Activated CD4-positive, alpha-beta memory T cell treated with anti-CD3 and anti-CD28 coated beads, Interleukin-2, amount 10 ng/mL, durations not matched to agents 7 days and 5 days (primary cell): Measurements from ENCODE around the gene KIRREL3. TPM values are rescaled to one million over a fixed set of nuclear protein-coding genes. Genes with fewer than 3 reads are reported as not detected.

Experiments used
- CTCF ChIA-PET: fragments of 350-600 bp; sonication (Branson Sonifier 250); formaldehyde crosslinking; loops from one replicate; lab custom pipeline; 2021; ENCODE audit warnings: antibody characterized with exemption, inconsistent platforms; lab: Charles Lee
- POLR2A ChIA-PET: fragments of 350-600 bp; sonication (Branson Sonifier 250); formaldehyde crosslinking; loops from one replicate; lab custom pipeline; 2021; ENCODE audit warnings: antibody characterized with exemption; lab: Charles Lee
- DNase-seq: peaks from one replicate; pipeline ENCODE4 v3.0.0-alpha.2; 2020
- H3K27ac Mint-ChIP-seq: one replicate; pipeline ENCODE4 v1.8.0; 2021; ENCODE audit warnings: mild to moderate bottlenecking, mixed read lengths
- H3K27me3 Mint-ChIP-seq: one replicate; pipeline ENCODE4 v1.8.0; 2021; ENCODE audit warnings: mixed read lengths
- H3K36me3 Mint-ChIP-seq: one replicate; pipeline ENCODE4 v1.8.0; 2021; ENCODE audit warnings: low read depth, mixed read lengths
- H3K4me1 Mint-ChIP-seq: one replicate; pipeline ENCODE4 v1.8.0; 2021; ENCODE audit warnings: mixed read lengths
- H3K4me3 Mint-ChIP-seq: one replicate; pipeline ENCODE4 v1.8.0; 2021; ENCODE audit warnings: mild to moderate bottlenecking, mixed read lengths
- H3K9me3 Mint-ChIP-seq: one replicate; pipeline ENCODE4 v1.8.0; 2021; ENCODE audit warnings: mixed read lengths
- total RNA-seq, 2 experiments: library from RNA; stranded (reverse); gene quantifications; one replicate each; pipeline ENCODE4 v1.2.3, GENCODE V29; 2021

Gene KIRREL3
- total RNA-seq, 2 experiments from 2014 or later = not detected

DNA sequence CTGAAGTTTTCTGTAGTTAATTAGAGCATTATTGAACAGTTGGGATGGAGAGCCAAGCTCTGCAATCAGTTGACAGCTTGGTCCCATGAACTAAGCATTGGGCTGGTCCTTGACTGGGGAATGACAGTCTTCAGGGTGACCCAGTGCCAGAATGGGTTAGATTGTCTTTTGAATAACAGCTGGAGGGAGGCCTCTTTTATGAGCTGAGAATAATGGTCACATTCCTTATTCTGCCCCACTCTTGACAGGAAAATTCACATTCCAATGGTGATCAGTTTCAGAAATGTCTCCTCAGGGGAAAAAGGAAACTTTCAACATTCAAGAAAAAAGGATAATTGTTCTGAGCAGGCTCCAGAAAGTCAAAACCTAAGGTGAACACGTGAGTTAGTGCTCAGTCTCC is 113.9 kb downstream of the KIRREL3 start:
- no peak for DNase-seq
- POLR2A ChIA-PET = no interaction called here
- H3K9me3 Mint-ChIP-seq = no peaks in the 10 kb centered on the region
- H3K27me3 Mint-ChIP-seq = no peaks in the 10 kb centered on the region
- H3K4me3 Mint-ChIP-seq = no peak overlapping the region
- no peaks in the 10 kb centered on the region for H3K36me3 Mint-ChIP-seq
- CTCF ChIA-PET = no interaction called here
- H3K4me1 Mint-ChIP-seq = no peaks in the 10 kb centered on the region
- H3K27ac Mint-ChIP-seq = no peak overlapping the region

- Mint-ChIP-seq H3K9me3 (no peaks in the 10 kb centered on the region), H3K4me3 (no peak overlapping the region), H3K27ac (no peak overlapping the region), H3K27me3 (no peaks in the 10 kb centered on the region), H3K36me3 (no peaks in the 10 kb centered on the region), H3K4me1 (no peaks in the 10 kb centered on the region)
- ChIA-PET CTCF (no interaction called here), POLR2A (no interaction called here)
- DNase-seq = no peak
These were observed 114.5 kb downstream of the KIRREL3 start for GRCh38 chr11:126886085-126886484.

DNA sequence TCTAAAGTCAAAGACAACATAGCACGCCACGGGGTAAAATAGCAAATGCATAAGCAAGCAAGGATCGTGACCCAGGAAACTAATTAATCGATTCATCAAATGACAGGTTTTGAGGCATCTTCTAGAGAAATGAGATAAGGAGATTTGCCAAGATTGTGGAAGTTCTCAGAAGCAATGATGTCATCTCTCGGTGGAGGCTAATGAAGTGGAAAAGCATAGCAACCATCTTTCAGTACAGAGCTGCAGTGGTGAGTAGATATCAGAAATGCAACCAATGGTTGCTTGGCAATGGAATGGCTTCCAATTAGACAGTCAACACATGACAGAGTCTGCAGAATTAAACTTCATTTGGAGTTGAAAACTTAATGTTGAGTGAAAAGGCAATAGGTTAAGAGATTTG is 116.0 kb downstream of the KIRREL3 start:
- no peaks in the 10 kb centered on the region for H3K27me3 Mint-ChIP-seq
- CTCF ChIA-PET = no interaction called here

GRCh38 chr11:126884192-126884591 is 116.4 kb downstream of the KIRREL3 start:
- H3K4me1 Mint-ChIP-seq = no peaks in the 10 kb centered on the region
- ChIA-PET POLR2A (no interaction called here), CTCF (no interaction called here)
- no peak for DNase-seq
- H3K36me3 Mint-ChIP-seq = no peaks in the 10 kb centered on the region
- H3K9me3 Mint-ChIP-seq = no peaks in the 10 kb centered on the region
- H3K27me3 Mint-ChIP-seq = peaks cover 1% of the 10 kb centered on the region
- H3K27ac Mint-ChIP-seq = no peak overlapping the region
- H3K4me3 Mint-ChIP-seq = no peak overlapping the region

More for the DNA sequence above, 116.0 kb downstream of the KIRREL3 start:
- Mint-ChIP-seq H3K4me1 (no peaks in the 10 kb centered on the region), H3K27ac (no peak overlapping the region), H3K4me3 (no peak overlapping the region), H3K9me3 (no peaks in the 10 kb centered on the region), H3K36me3 (no peaks in the 10 kb centered on the region)
- DNase-seq = no peak
- POLR2A ChIA-PET = no interaction called here

- Mint-ChIP-seq H3K4me3 (no peak overlapping the region), H3K27me3 (peaks cover 1% of the 10 kb centered on the region), H3K9me3 (no peaks in the 10 kb centered on the region), H3K36me3 (no peaks in the 10 kb centered on the region), H3K4me1 (no peaks in the 10 kb centered on the region), H3K27ac (no peak overlapping the region)
- ChIA-PET POLR2A (no interaction called here), CTCF (no interaction called here)
- no peak for DNase-seq
These were observed 119.7 kb downstream of the KIRREL3 start for GRCh38 chr11:126880872-126881271.

GRCh38 chr11:126879516-126879915 is 121.1 kb downstream of the KIRREL3 start:
- Mint-ChIP-seq H3K9me3 (no peaks in the 10 kb centered on the region), H3K4me3 (no peak overlapping the region), H3K27me3 (peaks cover 1% of the 10 kb centered on the region), H3K27ac (no peak overlapping the region), H3K36me3 (no peaks in the 10 kb centered on the region), H3K4me1 (no peaks in the 10 kb centered on the region)
- ChIA-PET CTCF (no interaction called here), POLR2A (no interaction called here)
- DNase-seq = no peak

DNA sequence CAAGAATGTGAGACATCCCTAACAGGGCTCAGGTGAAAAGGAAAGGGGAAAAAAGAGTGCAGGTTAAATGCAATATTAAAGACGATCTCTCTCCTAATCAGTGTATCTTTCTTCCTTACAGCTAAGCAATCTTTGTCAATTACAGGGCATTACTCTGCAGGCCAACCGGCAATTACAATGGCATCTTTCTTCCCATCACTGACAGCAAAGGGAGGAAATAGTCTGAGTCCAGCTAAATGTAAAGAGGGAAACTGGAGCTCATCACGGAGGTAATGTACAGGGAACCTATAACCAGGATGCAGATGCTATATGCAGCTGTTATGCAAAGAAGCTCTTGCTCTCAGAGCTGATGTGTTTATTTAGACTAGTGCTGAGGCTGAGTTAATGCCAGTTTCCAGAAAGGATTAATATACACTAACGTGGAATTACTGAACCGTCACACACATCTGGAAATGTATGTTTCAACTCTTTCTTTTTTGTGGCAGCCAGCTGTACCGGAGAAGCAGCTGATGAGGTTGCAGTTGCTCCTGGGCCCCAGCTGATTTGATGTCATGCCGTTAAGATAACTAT is 121.6 kb downstream of the KIRREL3 start:
- Mint-ChIP-seq H3K9me3 (no peaks in the 10 kb centered on the region), H3K4me3 (no peak overlapping the region), H3K27me3 (peaks cover 1% of the 10 kb centered on the region), H3K36me3 (no peaks in the 10 kb centered on the region), H3K4me1 (no peaks in the 10 kb centered on the region), H3K27ac (no peak overlapping the region)
- no peak for DNase-seq
- POLR2A ChIA-PET = no interaction called here
- CTCF ChIA-PET = no interaction called here

- Mint-ChIP-seq H3K9me3 (no peaks in the 10 kb centered on the region), H3K27me3 (peaks cover 1% of the 10 kb centered on the region), H3K36me3 (no peaks in the 10 kb centered on the region), H3K4me1 (no peaks in the 10 kb centered on the region), H3K4me3 (no peak overlapping the region), H3K27ac (no peak overlapping the region)
- CTCF ChIA-PET = interaction anchor here (0.6 kb wide), 1 partner anchor 429 kb away, joined by 3 read pairs; no protein-coding TSS in a partner anchor
- POLR2A ChIA-PET = no interaction called here
- no peak for DNase-seq
These were observed 125.7 kb downstream of the KIRREL3 start for GRCh38 chr11:126874831-126875230.

- H3K4me1 Mint-ChIP-seq = no peaks in the 10 kb centered on the region
- H3K4me3 Mint-ChIP-seq = no peak overlapping the region
- POLR2A ChIA-PET = no interaction called here
- CTCF ChIA-PET = no interaction called here
- no peaks in the 10 kb centered on the region for H3K36me3 Mint-ChIP-seq
- no peak overlapping the region for H3K27ac Mint-ChIP-seq
- no peaks in the 10 kb centered on the region for H3K9me3 Mint-ChIP-seq
- no peak for DNase-seq
- H3K27me3 Mint-ChIP-seq = no peaks in the 10 kb centered on the region
These were observed 126.3 kb downstream of the KIRREL3 start for GRCh38 chr11:126874276-126874675.

DNA sequence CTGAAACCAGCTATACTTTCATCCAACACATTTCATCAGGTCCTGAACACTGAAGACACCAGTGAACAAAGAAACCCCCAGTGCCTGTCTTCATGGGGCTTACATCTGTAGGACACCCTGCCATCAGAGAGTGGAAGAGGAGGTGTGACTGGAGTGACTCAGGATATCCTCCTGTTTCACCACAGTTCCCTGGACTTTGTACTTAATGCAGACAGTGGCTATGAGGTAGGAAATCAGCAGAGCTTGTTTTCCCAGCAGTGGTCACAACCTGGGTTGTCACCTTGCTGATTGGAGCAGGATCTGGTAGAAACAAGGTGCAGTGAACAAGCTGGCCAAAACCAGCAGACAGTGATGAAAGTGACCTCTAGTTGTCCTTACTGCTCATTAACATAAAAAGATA is 128.8 kb downstream of the KIRREL3 start:
- Mint-ChIP-seq H3K4me1 (no peaks in the 10 kb centered on the region), H3K27ac (no peak overlapping the region), H3K27me3 (no peaks in the 10 kb centered on the region), H3K9me3 (no peaks in the 10 kb centered on the region), H3K36me3 (no peaks in the 10 kb centered on the region), H3K4me3 (no peak overlapping the region)
- DNase-seq = no peak
- ChIA-PET CTCF (interaction anchor here (0.6 kb wide), 1 partner anchor 23 kb away, joined by 4 read pairs; no protein-coding TSS in a partner anchor), POLR2A (no interaction called here)

GRCh38 chr11:126870021-126870420 is 130.5 kb downstream of the KIRREL3 start:
- ChIA-PET CTCF (no interaction called here), POLR2A (no interaction called here)
- no peak for DNase-seq
- no peaks in the 10 kb centered on the region for H3K4me1 Mint-ChIP-seq
- H3K9me3 Mint-ChIP-seq = no peaks in the 10 kb centered on the region
- no peak overlapping the region for H3K27ac Mint-ChIP-seq
- H3K36me3 Mint-ChIP-seq = no peaks in the 10 kb centered on the region
- H3K4me3 Mint-ChIP-seq = no peak overlapping the region
- no peaks in the 10 kb centered on the region for H3K27me3 Mint-ChIP-seq

DNA sequence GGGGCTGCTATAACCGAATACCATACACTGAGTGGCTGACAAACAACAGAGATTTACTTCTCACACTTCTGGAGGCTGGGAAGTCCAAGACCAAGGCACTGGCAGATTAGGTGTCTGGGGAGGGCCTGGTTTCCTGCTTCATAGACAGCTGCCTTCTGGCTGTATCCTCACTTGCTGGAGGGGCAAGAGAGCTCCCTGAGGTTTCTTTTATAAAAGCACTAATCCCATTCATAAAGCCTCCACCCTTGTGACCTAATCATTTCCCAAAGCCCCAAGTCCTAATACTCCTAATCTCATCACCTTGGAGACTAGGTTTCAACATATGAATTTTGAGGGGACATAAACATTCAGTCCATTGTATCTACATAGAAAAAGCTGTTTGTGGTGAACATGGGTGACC is 131.8 kb downstream of the KIRREL3 start:
- H3K27ac Mint-ChIP-seq = no peak overlapping the region
- H3K9me3 Mint-ChIP-seq = no peaks in the 10 kb centered on the region
- POLR2A ChIA-PET = no interaction called here
- no peaks in the 10 kb centered on the region for H3K36me3 Mint-ChIP-seq
- DNase-seq = no peak
- CTCF ChIA-PET = no interaction called here
- no peak overlapping the region for H3K4me3 Mint-ChIP-seq
- no peaks in the 10 kb centered on the region for H3K4me1 Mint-ChIP-seq
- no peaks in the 10 kb centered on the region for H3K27me3 Mint-ChIP-seq

GRCh38 chr11:126864934-126865333 is 135.6 kb downstream of the KIRREL3 start:
- Mint-ChIP-seq H3K36me3 (no peaks in the 10 kb centered on the region), H3K4me1 (no peaks in the 10 kb centered on the region), H3K9me3 (no peaks in the 10 kb centered on the region), H3K27me3 (no peaks in the 10 kb centered on the region), H3K27ac (no peak overlapping the region), H3K4me3 (no peak overlapping the region)
- DNase-seq = no peak
- CTCF ChIA-PET = no interaction called here
- POLR2A ChIA-PET = no interaction called here

GRCh38 chr11:126863294-126863997 is 137.1 kb downstream of the KIRREL3 start:
- CTCF ChIA-PET = no interaction called here
- DNase-seq = no peak
- no peak overlapping the region for H3K27ac Mint-ChIP-seq
- H3K27me3 Mint-ChIP-seq = no peaks in the 10 kb centered on the region
- no peaks in the 10 kb centered on the region for H3K4me1 Mint-ChIP-seq
- no peaks in the 10 kb centered on the region for H3K36me3 Mint-ChIP-seq
- no peak overlapping the region for H3K4me3 Mint-ChIP-seq
- no peaks in the 10 kb centered on the region for H3K9me3 Mint-ChIP-seq
- POLR2A ChIA-PET = no interaction called here
